Activated CD8-positive, alpha-beta T cell treated with anti-CD3 and anti-CD28 coated beads for 36 hours (primary cell): ENCODE data around the gene MAP3K2. TPM values are rescaled to one million over a fixed set of nuclear protein-coding genes. Genes with fewer than 3 reads are reported as not detected.

Experiments
- ATAC-seq: fragments of 200-7000 bp; cut with Tn5 transposase; one replicate; pipeline ENCODE4 v1.10.0; 2021; ENCODE audit warnings: mild to moderate bottlenecking, moderate library complexity
- CTCF ChIA-PET: fragments of 350-600 bp; sonication (Branson Sonifier 250); formaldehyde crosslinking; loops from one replicate; lab custom pipeline; 2021; ENCODE audit warnings: antibody characterized with exemption; lab: Charles Lee
- POLR2A ChIA-PET: fragments of 350-600 bp; sonication (Branson Sonifier 250); formaldehyde crosslinking; loops from one replicate; lab custom pipeline; 2021; ENCODE audit warnings: antibody characterized with exemption; lab: Charles Lee
- DNase-seq: peaks from one replicate; pipeline ENCODE4 v3.0.0-alpha.2; 2020
- H3K27ac Mint-ChIP-seq: one replicate; pipeline ENCODE4 v1.8.0; 2021; ENCODE audit warnings: mild to moderate bottlenecking, mixed read lengths
- H3K27me3 Mint-ChIP-seq: one replicate; pipeline ENCODE4 v1.8.0; 2021; ENCODE audit warnings: mixed read lengths
- H3K36me3 Mint-ChIP-seq: one replicate; pipeline ENCODE4 v1.8.0; 2021; ENCODE audit warnings: low read depth, mixed read lengths
- H3K4me1 Mint-ChIP-seq: one replicate; pipeline ENCODE4 v1.8.0; 2021; ENCODE audit warnings: low read depth, mixed read lengths
- H3K4me3 Mint-ChIP-seq: one replicate; pipeline ENCODE4 v1.8.0; 2021; ENCODE audit warnings: mild to moderate bottlenecking, moderate library complexity, mixed read lengths
- H3K9me3 Mint-ChIP-seq: one replicate; pipeline ENCODE4 v1.8.0; 2021; ENCODE audit warnings: mixed read lengths
- intact Hi-C: fragments of 100-400 bp; cut with micrococcal nuclease; formaldehyde crosslinking; loops from one replicate; pipeline ENCODE4 v1.10.0; 2022
- total RNA-seq, 2 experiments: library from RNA; stranded (reverse); gene quantifications; one replicate each; pipeline ENCODE4 v1.2.3, GENCODE V29; 2021
- TF ChIP-seq, protein P1 (sequence below): fragments of 200-600 bp; IDR thresholded peaks from one replicate; pipeline ENCODE4 v1.8.0; 2022; ENCODE audit warnings: antibody characterized with exemption, mild to moderate bottlenecking

Gene MAP3K2
- total RNA-seq, 2 experiments from 2014 or later = 54.7 to 55.5 TPM

DNA sequence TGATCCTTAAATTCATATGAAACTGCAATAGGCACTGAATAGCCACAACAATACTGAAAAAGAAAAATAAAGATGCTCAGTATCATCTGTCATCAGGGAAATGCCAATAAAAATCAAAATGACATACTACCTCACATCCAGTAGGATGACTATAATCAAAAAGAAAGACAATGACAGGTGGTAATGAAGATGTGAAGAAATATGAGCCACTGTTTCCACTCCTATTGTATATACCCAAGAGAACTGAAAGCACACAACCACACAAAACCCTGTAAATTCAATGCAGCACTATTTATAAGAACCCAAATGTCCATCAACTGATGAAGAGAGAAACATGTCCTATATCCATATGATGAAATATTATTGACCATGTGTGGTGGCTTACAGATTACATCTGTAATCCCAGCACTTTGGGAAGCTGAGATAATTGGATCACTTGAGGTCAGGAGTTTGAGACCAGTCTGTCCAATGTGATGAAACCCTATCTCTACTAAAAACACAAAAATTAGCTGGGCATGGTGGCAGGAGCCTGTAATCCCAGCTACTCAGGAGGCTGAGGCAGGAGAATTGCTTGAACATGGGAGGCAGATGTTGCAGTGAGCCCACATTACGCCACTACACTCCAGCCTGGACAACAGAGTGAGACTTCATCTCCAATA is 39.9 kb downstream of the MAP3K2 start:
- TF ChIP-seq, protein P1, sequence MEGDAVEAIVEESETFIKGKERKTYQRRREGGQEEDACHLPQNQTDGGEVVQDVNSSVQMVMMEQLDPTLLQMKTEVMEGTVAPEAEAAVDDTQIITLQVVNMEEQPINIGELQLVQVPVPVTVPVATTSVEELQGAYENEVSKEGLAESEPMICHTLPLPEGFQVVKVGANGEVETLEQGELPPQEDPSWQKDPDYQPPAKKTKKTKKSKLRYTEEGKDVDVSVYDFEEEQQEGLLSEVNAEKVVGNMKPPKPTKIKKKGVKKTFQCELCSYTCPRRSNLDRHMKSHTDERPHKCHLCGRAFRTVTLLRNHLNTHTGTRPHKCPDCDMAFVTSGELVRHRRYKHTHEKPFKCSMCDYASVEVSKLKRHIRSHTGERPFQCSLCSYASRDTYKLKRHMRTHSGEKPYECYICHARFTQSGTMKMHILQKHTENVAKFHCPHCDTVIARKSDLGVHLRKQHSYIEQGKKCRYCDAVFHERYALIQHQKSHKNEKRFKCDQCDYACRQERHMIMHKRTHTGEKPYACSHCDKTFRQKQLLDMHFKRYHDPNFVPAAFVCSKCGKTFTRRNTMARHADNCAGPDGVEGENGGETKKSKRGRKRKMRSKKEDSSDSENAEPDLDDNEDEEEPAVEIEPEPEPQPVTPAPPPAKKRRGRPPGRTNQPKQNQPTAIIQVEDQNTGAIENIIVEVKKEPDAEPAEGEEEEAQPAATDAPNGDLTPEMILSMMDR = no peak
- Mint-ChIP-seq H3K27me3 (no peaks in the 10 kb centered on the region), H3K27ac (peak overlapping the region; percentile 41), H3K36me3 (peaks cover 11% of the 10 kb centered on the region), H3K4me1 (peaks cover 57% of the 10 kb centered on the region), H3K9me3 (no peaks in the 10 kb centered on the region), H3K4me3 (no peak overlapping the region)
- ATAC-seq (peak; percentile 95), DNase-seq (no peak)
- POLR2A ChIA-PET = no interaction called here
- CTCF ChIA-PET = no interaction called here
- intact Hi-C loops = no loop called here

DNA sequence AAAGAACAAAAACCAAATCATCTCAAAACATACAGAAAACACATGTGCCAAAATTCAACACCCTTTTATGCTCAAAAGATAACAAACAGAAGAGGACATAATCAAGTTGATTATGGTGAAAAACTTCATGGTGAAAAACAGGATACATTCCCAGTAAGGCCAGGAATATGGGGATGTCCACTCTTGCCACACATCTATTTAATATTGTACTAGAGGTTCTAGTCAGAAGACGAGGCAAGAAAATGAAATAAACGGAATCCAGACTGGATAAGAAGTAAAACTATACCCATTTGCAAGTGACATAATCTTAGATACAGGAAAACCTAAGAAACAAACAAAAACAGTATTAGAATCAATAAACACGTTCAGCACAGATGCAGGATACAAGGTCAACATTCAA is 40.8 kb downstream of the MAP3K2 start:
- ChIA-PET CTCF (no interaction called here), POLR2A (no interaction called here)
- ATAC-seq (no peak), DNase-seq (no peak)
- Mint-ChIP-seq H3K36me3 (peaks cover 8% of the 10 kb centered on the region), H3K4me1 (peaks cover 57% of the 10 kb centered on the region), H3K27ac (no peak overlapping the region), H3K27me3 (no peaks in the 10 kb centered on the region), H3K9me3 (no peaks in the 10 kb centered on the region), H3K4me3 (no peak overlapping the region)
- intact Hi-C loops = no loop called here
- TF ChIP-seq, protein P1 = no peak

DNA sequence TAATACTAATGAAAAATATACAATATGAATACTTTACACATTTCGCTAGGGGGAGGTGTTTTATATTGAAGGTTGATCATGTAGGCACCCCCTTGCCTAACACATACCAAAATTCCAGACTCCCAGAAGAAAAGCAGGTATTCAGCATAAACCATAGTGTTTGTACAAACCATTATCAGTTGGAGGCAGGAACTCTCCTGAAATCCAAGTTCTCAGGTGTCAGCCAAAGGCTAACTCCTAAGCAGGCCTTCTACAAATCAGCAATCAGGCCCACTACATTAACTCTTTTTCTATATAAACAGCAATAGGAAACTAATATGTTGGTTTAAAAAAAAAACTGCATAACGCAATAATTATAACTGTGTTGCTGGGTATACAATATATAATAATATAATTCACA is 44.5 kb downstream of the MAP3K2 start:
- ATAC-seq (no peak), DNase-seq (no peak)
- H3K9me3 Mint-ChIP-seq = no peaks in the 10 kb centered on the region
- ChIA-PET CTCF (interaction anchor here (0.8 kb wide), 1 partner anchor 17 kb away, joined by 3 read pairs; no protein-coding TSS in a partner anchor), POLR2A (interaction anchor here (0.7 kb wide), 2 partner anchors 22 to 187 kb away, joined by 3 read pairs; no protein-coding TSS in a partner anchor)
- peaks cover 11% of the 10 kb centered on the region for H3K36me3 Mint-ChIP-seq
- H3K27ac Mint-ChIP-seq = no peak overlapping the region
- H3K27me3 Mint-ChIP-seq = no peaks in the 10 kb centered on the region
- intact Hi-C loops = no loop called here
- peaks cover 33% of the 10 kb centered on the region for H3K4me1 Mint-ChIP-seq
- no peak overlapping the region for H3K4me3 Mint-ChIP-seq
- TF ChIP-seq, protein P1 = no peak

DNA sequence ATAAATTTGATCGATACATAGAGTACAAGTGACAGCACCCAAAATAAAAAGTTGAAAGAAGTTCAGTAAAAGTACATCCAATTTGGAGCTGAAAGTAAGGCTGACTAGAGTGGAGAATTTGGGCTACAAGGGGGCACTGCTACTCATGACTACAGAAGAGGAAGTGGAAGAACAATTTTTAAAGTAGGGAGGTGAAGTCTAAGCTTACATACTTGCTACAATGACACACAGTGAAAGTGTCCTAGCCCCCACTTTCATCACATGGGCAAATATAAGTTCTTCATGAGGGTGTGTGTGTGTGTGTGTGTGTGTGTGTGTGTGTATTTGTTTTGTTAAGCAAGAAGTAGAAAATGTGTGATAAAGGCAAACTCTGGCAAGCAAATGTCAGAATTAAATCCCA is 45.7 kb downstream of the MAP3K2 start:
- H3K27me3 Mint-ChIP-seq = no peaks in the 10 kb centered on the region
- no peak for DNase-seq
- peaks cover 23% of the 10 kb centered on the region for H3K4me1 Mint-ChIP-seq
- H3K36me3 Mint-ChIP-seq = peaks cover 17% of the 10 kb centered on the region
- no peaks in the 10 kb centered on the region for H3K9me3 Mint-ChIP-seq
- intact Hi-C loops = no loop called here
- CTCF ChIA-PET = interaction anchor here (0.6 kb wide), 1 partner anchor 35 kb away, joined by 3 read pairs; no protein-coding TSS in a partner anchor
- TF ChIP-seq, protein P1 = no peak
- no peak for ATAC-seq
- H3K27ac Mint-ChIP-seq = peak overlapping the region; percentile 1
- no peak overlapping the region for H3K4me3 Mint-ChIP-seq
- POLR2A ChIA-PET = no interaction called here

DNA sequence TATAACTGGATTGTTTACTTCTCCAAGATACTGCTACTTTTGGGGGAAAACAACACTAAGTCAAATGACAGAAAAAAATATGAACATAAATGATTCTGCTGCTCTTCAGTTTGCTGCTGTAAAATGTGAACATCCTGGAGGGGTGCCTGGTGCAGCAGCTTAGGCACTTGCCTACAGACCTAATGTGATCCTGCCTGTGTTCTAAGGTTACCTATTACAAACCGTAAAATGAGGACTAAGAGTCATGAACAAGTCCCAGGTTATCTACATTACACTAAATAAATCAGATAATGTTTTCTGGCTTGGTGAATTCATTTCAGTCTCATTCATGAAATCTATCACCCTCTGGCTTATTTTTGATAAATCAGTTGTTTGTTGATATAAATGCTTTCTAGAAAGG is 55.4 kb downstream of the MAP3K2 start:
- Mint-ChIP-seq H3K4me3 (no peak overlapping the region), H3K27me3 (no peaks in the 10 kb centered on the region), H3K27ac (no peak overlapping the region), H3K36me3 (peaks cover 22% of the 10 kb centered on the region), H3K4me1 (no peaks in the 10 kb centered on the region), H3K9me3 (no peaks in the 10 kb centered on the region)
- no peak for DNase-seq
- TF ChIP-seq, protein P1 = no peak
- intact Hi-C loops = no loop called here
- no peak for ATAC-seq
- ChIA-PET CTCF (interaction anchor here (1.3 to 1.9 kb wide), 2 partner anchors 8 to 84 kb away, joined by 3 to 6 read pairs; no protein-coding TSS in a partner anchor), POLR2A (no interaction called here)
